H1 (cell line): ENCODE results near the gene CYP46A1. TPM values are rescaled to one million over a fixed set of nuclear protein-coding genes. Genes with fewer than 3 reads are reported as not detected.
A peak's percentile ranks its signal among the peaks of the same experiment; 100 is the strongest.

Experiments
- CTCF ChIA-PET: fragments of 300-600 bp; sonication (Branson Sonifier 250); formaldehyde crosslinking; loops from one replicate; lab custom pipeline; 2021; ENCODE audit not compliant: partially characterized antibody; lab: Charles Lee
- POLR2A ChIA-PET: fragments of 300-600 bp; sonication (Branson Sonifier 250); formaldehyde crosslinking; loops from one replicate; lab custom pipeline; 2021; ENCODE audit warnings: inconsistent platforms; ENCODE audit not compliant: partially characterized antibody; lab: Charles Lee
- DNase-seq, 2 experiments: peaks; one replicate each; pipeline versions ENCODE4 v3.0.0 to v3.0.0-alpha.2; 2010 to 2022; ENCODE audit warnings: low spot score in 2 of 2, low read depth in 1 of 2, mixed read lengths in 1 of 2
- FAIRE-seq: peaks from 2 replicates; lab custom pipeline; 2011; peaks lifted over from hg19 to GRCh38; lab: Jason Lieb, UNC
- H2AFZ ChIP-seq: 2 replicates; pipeline ENCODE4 v1.8.1; 2012; ENCODE audit warnings: low read length, inconsistent platforms
- H2AK5ac ChIP-seq: 2 replicates; pipeline ENCODE4 v1.6.1; 2013; ENCODE audit warnings: low read depth, low read length
- H2BK120ac ChIP-seq: replicated peaks from 2 replicates; pipeline ENCODE3; 2013; ENCODE audit warnings: low read depth, low read length, inconsistent platforms
- H2BK12ac ChIP-seq: 2 replicates; pipeline ENCODE4 v1.6.1; 2013; ENCODE audit warnings: low read depth, low read length
- H2BK15ac ChIP-seq: 2 replicates; pipeline ENCODE4 v1.6.1; 2013; ENCODE audit warnings: low read length
- H2BK20ac ChIP-seq: 2 replicates; pipeline ENCODE4 v1.6.1; 2013; ENCODE audit warnings: low read length
- H2BK5ac ChIP-seq: 2 replicates; pipeline ENCODE4 v1.6.1; 2013; ENCODE audit warnings: low read depth, low read length
- H3K14ac ChIP-seq: 2 replicates; pipeline ENCODE4 v1.6.1; 2013; ENCODE audit warnings: inconsistent platforms; ENCODE audit not compliant: insufficient read length
- H3K18ac ChIP-seq: 2 replicates; pipeline ENCODE4 v1.6.1; 2013; ENCODE audit warnings: low read length; ENCODE audit errors: extremely low read depth
- H3K23ac ChIP-seq: 2 replicates; pipeline ENCODE4 v1.6.1; 2013; ENCODE audit warnings: inconsistent platforms; ENCODE audit not compliant: insufficient read length
- H3K23me2 ChIP-seq: 2 replicates; pipeline ENCODE4 v1.6.1; 2013; ENCODE audit warnings: low read depth, low read length
- H3K27ac ChIP-seq: 2 replicates; pipeline ENCODE4 v1.6.1; 2011; ENCODE audit warnings: low read depth, low read length, inconsistent platforms
- H3K27me3 ChIP-seq, 4 experiments: replicated peaks in 1 of 4; 1 replicate in 1 of 4; 2 replicates in 3 of 4; pipeline versions ENCODE4 v1.6.1 to v1.8.1; 2011 to 2013; ENCODE audit warnings: low read length in 3 of 4, mild to moderate bottlenecking in 3 of 4, inconsistent platforms in 2 of 4, mixed read lengths in 2 of 4, moderate library complexity in 1 of 4; ENCODE audit not compliant: control insufficient read depth in 3 of 4, insufficient read depth in 3 of 4; ENCODE audit errors: extremely low read depth in 1 of 4
- H3K36me3 ChIP-seq, 4 experiments: 2 replicates each; pipeline versions ENCODE4 v1.6.1 to v1.8.1; 2011 to 2013; ENCODE audit warnings: mild to moderate bottlenecking in 4 of 4, low read length in 3 of 4, moderate library complexity in 2 of 4, control low read depth in 1 of 4, inconsistent platforms in 1 of 4; ENCODE audit not compliant: insufficient read depth in 4 of 4, control insufficient read depth in 2 of 4
- H3K4ac ChIP-seq: replicated peaks from 2 replicates; pipeline ENCODE3; 2013; ENCODE audit warnings: low read length, low read depth, mixed read lengths, inconsistent platforms; ENCODE audit not compliant: insufficient read length
- H3K4me1 ChIP-seq, 4 experiments: replicated peaks in 1 of 4; 1 replicate in 1 of 4; 2 replicates in 3 of 4; pipeline versions ENCODE4 v1.6.1 to v1.8.1; 2011 to 2013; ENCODE audit warnings: low read length in 3 of 4, inconsistent platforms in 2 of 4, mixed read lengths in 1 of 4; ENCODE audit not compliant: insufficient read depth in 4 of 4, control insufficient read depth in 3 of 4
- H3K4me2 ChIP-seq, 2 experiments: 2 replicates each; pipeline versions ENCODE4 v1.6.1 to v1.8.1; 2011 to 2013; ENCODE audit warnings: low read depth in 2 of 2, low read length in 2 of 2, control low read depth in 1 of 2, inconsistent platforms in 1 of 2, mild to moderate bottlenecking in 1 of 2; ENCODE audit not compliant: insufficient read depth in 1 of 2
- H3K4me3 ChIP-seq, 4 experiments: fragments of 200-600, 300-600 bp in 1 of 4; sonication (generic), shearing (Covaris generic), sonication (Bioruptor Twin) in 1 of 4; 2 replicates each; pipeline versions ENCODE4 v1.5.1 to v1.8.1; 2011 to 2016; ENCODE audit warnings: low read length in 4 of 4, low read depth in 3 of 4, control low read depth in 2 of 4, inconsistent platforms in 2 of 4, mild to moderate bottlenecking in 2 of 4, mixed read lengths in 1 of 4, moderate library complexity in 1 of 4; ENCODE audit not compliant: insufficient read depth in 2 of 4; ENCODE audit errors: extremely low read depth in 1 of 4
- H3K56ac ChIP-seq: replicated peaks from 2 replicates; pipeline ENCODE3; 2013; ENCODE audit warnings: low read depth, mild to moderate bottlenecking, mixed read lengths, low read length, inconsistent platforms; ENCODE audit not compliant: insufficient read length
- H3K79me1 ChIP-seq: 2 replicates; pipeline ENCODE4 v1.6.1; 2013; ENCODE audit warnings: low read depth, low read length, control low read depth
- H3K79me2 ChIP-seq, 2 experiments: 2 replicates each; pipeline versions ENCODE4 v1.6.1 to v1.8.1; 2012 to 2013; ENCODE audit warnings: low read length in 2 of 2, mild to moderate bottlenecking in 2 of 2, inconsistent platforms in 1 of 2; ENCODE audit not compliant: insufficient read depth in 2 of 2, control insufficient read depth in 1 of 2
- H3K9ac ChIP-seq, 4 experiments: replicated peaks in 1 of 4; 1 replicate in 1 of 4; 2 replicates in 3 of 4; pipeline versions ENCODE4 v1.6.1 to v1.8.1; 2011 to 2013; ENCODE audit warnings: low read depth in 3 of 4, low read length in 3 of 4, control low read depth in 2 of 4, mild to moderate bottlenecking in 2 of 4, moderate library complexity in 2 of 4, inconsistent platforms in 1 of 4; ENCODE audit errors: extremely low read depth in 1 of 4
- H3K9me3 ChIP-seq, 2 experiments: 2 replicates each; pipeline versions ENCODE4 v1.6.1 to v1.8.1; 2012 to 2013; ENCODE audit warnings: mild to moderate bottlenecking in 2 of 2, moderate library complexity in 2 of 2, control low read depth in 1 of 2, inconsistent platforms in 1 of 2, low read depth in 1 of 2, low read length in 1 of 2, mixed read lengths in 1 of 2; ENCODE audit not compliant: insufficient read depth in 2 of 2
- H4K20me1 ChIP-seq, 2 experiments: replicated peaks in 1 of 2; 2 replicates each; pipeline versions ENCODE3 to v1.8.1; 2011 to 2013; ENCODE audit warnings: inconsistent platforms in 2 of 2, low read length in 2 of 2, mild to moderate bottlenecking in 1 of 2; ENCODE audit not compliant: insufficient read depth in 2 of 2, control insufficient read depth in 1 of 2
- H4K5ac ChIP-seq: 2 replicates; pipeline ENCODE4 v1.6.1; 2013; ENCODE audit warnings: low read length, low read depth, mixed read lengths, inconsistent platforms; ENCODE audit not compliant: insufficient read length
- H4K8ac ChIP-seq: 2 replicates; pipeline ENCODE4 v1.8.0; 2013; ENCODE audit warnings: mild to moderate bottlenecking, moderate library complexity, low read length, inconsistent platforms; ENCODE audit not compliant: insufficient read depth; ENCODE audit errors: extremely low read depth
- H4K91ac ChIP-seq: replicated peaks from 2 replicates; pipeline ENCODE3; 2013; ENCODE audit warnings: low read length, mixed read lengths, inconsistent platforms; ENCODE audit not compliant: insufficient read length
- CTBP2 ChIP-seq: IDR thresholded peaks from 2 replicates; pipeline ENCODE4 v1.7.0; 2011; ENCODE audit warnings: borderline replicate concordance, mild to moderate bottlenecking, moderate library complexity, mixed read lengths, low read length; ENCODE audit not compliant: insufficient read depth, insufficient read length
- E2F6 ChIP-seq: IDR thresholded peaks from 2 replicates; pipeline ENCODE4 v1.6.1; 2012; ENCODE audit warnings: inconsistent platforms
- FOSL1 ChIP-seq: IDR thresholded peaks from 2 replicates; pipeline ENCODE4 v1.6.1; 2011; ENCODE audit warnings: mild to moderate bottlenecking, low read depth, low read length, moderate library complexity; ENCODE audit not compliant: insufficient read depth
- GTF2F1 ChIP-seq: IDR thresholded peaks from 2 replicates; pipeline ENCODE4 v1.6.1; 2012; ENCODE audit warnings: low read depth, low read length, improper control_type of control experiment, borderline replicate concordance
- POU5F1 ChIP-seq: IDR thresholded peaks from 2 replicates; pipeline ENCODE4 v1.6.1; 2011; ENCODE audit warnings: low read depth, mild to moderate bottlenecking, low read length, moderate library complexity
- RNF2 ChIP-seq: fragments of 200-900, 300-1000 bp; sonication (generic); IDR thresholded peaks from 2 replicates; pipeline ENCODE4 v1.7.1; 2016; ENCODE audit warnings: borderline replicate concordance, low read depth, mild to moderate bottlenecking, antibody characterized with exemption, low read length; ENCODE audit not compliant: poor library complexity, severe bottlenecking; ENCODE audit errors: missing control alignments
- SP1 ChIP-seq: IDR thresholded peaks from 2 replicates; pipeline ENCODE4 v1.6.1; 2011; ENCODE audit warnings: low read depth, low read length
- SUZ12 ChIP-seq: fragments of 200-600 bp; sonication (generic); IDR thresholded peaks from 2 replicates; pipeline ENCODE4 v1.6.1; 2012; ENCODE audit warnings: mild to moderate bottlenecking, inconsistent platforms, low read length, moderate library complexity, mixed read lengths
- TAF1 ChIP-seq: IDR thresholded peaks from 2 replicates; pipeline ENCODE4 v1.6.1; 2011; ENCODE audit warnings: mild to moderate bottlenecking, low read depth, low read length
- WGBS, 2 experiments: shearing (Covaris generic) in 1 of 2; methylation state at CpG; one replicate each; pipeline versions ENCODE4 v1.1.6 to v1.1.7; 2013 to 2015; ENCODE audit warnings: low lambda C conversion rate in 2 of 2, mixed read lengths in 2 of 2, inconsistent platforms in 1 of 2, low coverage in 1 of 2, missing lambda C conversion rate in 1 of 2; ENCODE audit not compliant: insufficient replicate concordance in 2 of 2, insufficient coverage in 1 of 2, insufficient read length in 1 of 2; ENCODE audit errors: extremely low coverage in 1 of 2, missing lambda C conversion rate in 1 of 2; 5-methylcytosine and 5-hydroxymethylcytosine counted together
- polyA plus RNA-seq, 7 experiments: library from polyadenylated mRNA; depleted of rRNA in 3 of 7; stranded (reverse) in 5 of 7; unstranded in 2 of 7; fragments of >200 nt in 5 of 7; fragments of 200-250 nt in 2 of 7; gene quantifications; 1 replicate in 5 of 7; 2 replicates in 1 of 7; 4 replicates in 1 of 7; pipeline versions ENCODE4 v1.2.1 to v1.2.3, GENCODE V29; 2011 to 2013; ENCODE audit warnings: missing spikeins in 2 of 7, mixed read lengths in 2 of 7
- total RNA-seq: library from RNA; stranded (reverse); fragmentation: NEBNext Ultra II Directional; extraction: Animal tissue kit (Norgen Biotek cat#: 25700); gene quantifications from 2 replicates; pipeline ENCODE4 v1.2.1, GENCODE V29; 2021

CYP46A1 gene
- total and polyA plus RNA-seq, 2 of the 8 experiments (the other 6 are each of a cell fraction or from before 2014, with no cell fraction given) = 0.41 to 1.3 TPM

- 100% methylated on average over 3 of the region's 3 CpGs; no CpG with 5 or more reads in 1 of the 2 experiments for WGBS, 2 experiments
- no peak overlapping the region for H3K27ac ChIP-seq
- no peak for DNase-seq
Observed at GRCh38 chr14:99742074-99742473, 58.0 kb downstream of the CYP46A1 start.

More at GRCh38 chr14:99742074-99742473, 58.0 kb downstream of the CYP46A1 start:
- Histone ChIP-seq H3K36me3 (no peaks in the 10 kb centered on the region), H2BK5ac (no peak overlapping the region), H2BK120ac (peak overlapping the region; percentile 79), H3K9me3 (no peaks in the 10 kb centered on the region), H3K4me3 (no peak overlapping the region), H2AK5ac (no peak overlapping the region), H3K4ac (no peak overlapping the region), H2AFZ (no peak overlapping the region), H3K23ac (no peak overlapping the region), H2BK20ac (peak overlapping the region; percentile 61; the same call in 1 of the 2 replicates), H4K20me1 (no peaks in the 10 kb centered on the region), H3K79me1 (no peaks in the 10 kb centered on the region), H4K8ac (no peak overlapping the region; the same call in 1 of the 2 replicates), H3K14ac (no peak overlapping the region), H3K4me1 (peaks cover 4 to 13% (median 5%) of the 10 kb centered on the region in 4 experiments), H3K23me2 (no peaks in the 10 kb centered on the region; the same call in 1 of the 2 replicates), H3K9ac (no peak overlapping the region), H3K79me2 (no peaks in the 10 kb centered on the region), H2BK15ac (peak overlapping the region; percentile 92; the same call in 1 of the 2 replicates), H3K4me2 (no peak overlapping the region), H3K56ac (no peak overlapping the region), H3K27me3 (no peaks in the 10 kb centered on the region; a peak in 2 of 7 replicates), H3K18ac (no peak overlapping the region), H4K5ac (no peak overlapping the region), H2BK12ac (no peak overlapping the region), H4K91ac (no peak overlapping the region)
- ChIA-PET CTCF (interaction anchor here (17.3 to 18.9 kb wide), 2 partner anchors 6 to 8 kb away, joined by 237 read pairs; no protein-coding TSS in a partner anchor), POLR2A (no interaction called here)
- no peak for FAIRE-seq
- no peak for TF ChIP-seq CTBP2
- TF ChIP-seq RNF2 = no peak
- TF ChIP-seq POU5F1 = no peak
- no peak for TF ChIP-seq E2F6
- no peak for TF ChIP-seq FOSL1
- TF ChIP-seq GTF2F1 = no peak
- TF ChIP-seq SUZ12 = no peak
- no peak for TF ChIP-seq SP1
- no peak for TF ChIP-seq TAF1
